GM12878 (cell line): Measurements from ENCODE around the gene NPAS3. TPM values are rescaled to one million over a fixed set of nuclear protein-coding genes. Genes with fewer than 3 reads are reported as not detected.

ENCODE experiments used
- ATAC-seq: fragments of 200-7000 bp; cut with Tn5 transposase; 3 replicates; pipeline ENCODE4 v1.9.1; 2020; ENCODE audit warnings: mild to moderate bottlenecking, moderate library complexity
- BruUV-seq: library from RNA; stranded (reverse); fragments of 400-500 nt; replicated peaks from 2 replicates; lab custom pipeline; 2021; lab: Mats Ljungman, UMichigan
- CTCF ChIA-PET: fragments of 300-600 bp; sonication (Branson Sonifier 250); formaldehyde crosslinking; extraction: SDS; loops from one replicate; lab custom pipeline; 2021; ENCODE audit warnings: inconsistent platforms; lab: Yijun Ruan, JAX
- POLR2A ChIA-PET: fragments of 350-600 bp; formaldehyde crosslinking; extraction: SDS; loops from one replicate; lab custom pipeline; 2021; ENCODE audit warnings: inconsistent platforms; lab: Charles Lee
- RAD21 ChIA-PET: fragments of 300-600 bp; sonication (Branson Sonifier 250); formaldehyde crosslinking; loops from one replicate; lab custom pipeline; 2023; ENCODE audit warnings: antibody characterized with exemption; ENCODE audit not compliant: unreplicated experiment; lab: Charles Lee
- SMC1A ChIA-PET: fragments of 300-600 bp; sonication (Branson Sonifier 250); formaldehyde crosslinking; loops from one replicate; lab custom pipeline; 2023; ENCODE audit not compliant: unreplicated experiment, uncharacterized antibody; lab: Charles Lee
- DNase-seq: peaks from one replicate; pipeline ENCODE4 v3.0.0-alpha.2; 2011; ENCODE audit warnings: low read depth, low spot score
- FAIRE-seq: peaks from 3 replicates; lab custom pipeline; 2011; peaks lifted over from hg19 to GRCh38; lab: Jason Lieb, UNC
- H2AFZ ChIP-seq: 2 replicates; pipeline ENCODE4 v1.6.0; 2011; ENCODE audit warnings: low read depth, low read length, control low read depth; ENCODE audit not compliant: control insufficient read depth
- H3K27ac ChIP-seq: 2 replicates; pipeline ENCODE4 v1.5.1; 2011; ENCODE audit warnings: control low read depth; ENCODE audit not compliant: control insufficient read depth, insufficient read depth
- H3K27me3 ChIP-seq, 2 experiments: replicated peaks in 1 of 2; 2 replicates each; pipeline versions ENCODE4 v1.6.0 to v1.6.1; 2011; ENCODE audit warnings: low read length in 1 of 2; ENCODE audit not compliant: control insufficient read depth in 2 of 2, insufficient read depth in 2 of 2
- H3K36me3 ChIP-seq, 2 experiments: 2 replicates each; pipeline ENCODE4 v1.5.1; 2011; ENCODE audit warnings: low read length in 1 of 2; ENCODE audit not compliant: control insufficient read depth in 2 of 2, insufficient read depth in 2 of 2
- H3K4me1 ChIP-seq: 2 replicates; pipeline ENCODE4 v1.6.1; 2011; ENCODE audit warnings: mild to moderate bottlenecking, low read length, moderate library complexity, mixed read lengths; ENCODE audit not compliant: control insufficient read depth, insufficient read depth
- H3K4me2 ChIP-seq: 2 replicates; pipeline ENCODE4 v1.6.0; 2011; ENCODE audit warnings: control low read depth; ENCODE audit not compliant: control insufficient read depth, insufficient read depth
- H3K4me3 ChIP-seq: fragments of 200-600 bp; sonication (generic); 2 replicates; pipeline ENCODE4 v1.5.1; 2016
- H3K79me2 ChIP-seq: 2 replicates; pipeline ENCODE4 v1.6.0; 2011; ENCODE audit warnings: low read length; ENCODE audit not compliant: control insufficient read depth, insufficient read depth
- H3K9ac ChIP-seq: 2 replicates; pipeline ENCODE4 v1.8.0; 2011; ENCODE audit warnings: low read length, control low read depth, mixed read lengths; ENCODE audit not compliant: control insufficient read depth, insufficient read depth
- H3K9me3 ChIP-seq: replicated peaks from 3 replicates; pipeline ENCODE4 v1.5.1; 2011; ENCODE audit warnings: mild to moderate bottlenecking, low read length; ENCODE audit not compliant: control insufficient read depth, insufficient read depth
- H4K20me1 ChIP-seq: 2 replicates; pipeline ENCODE4 v1.6.0; 2011; ENCODE audit not compliant: control insufficient read depth, insufficient read depth
- NFXL1 ChIP-seq: fragments of 450-650 bp; IDR thresholded peaks from 2 replicates; pipeline ENCODE4 v1.6.1; 2017; ENCODE audit warnings: antibody characterized with exemption, mild to moderate bottlenecking, borderline replicate concordance
- SRF ChIP-seq, 2 experiments: IDR thresholded peaks; 2 replicates each; pipeline ENCODE4 v1.6.1; 2011; ENCODE audit warnings: low read depth in 2 of 2, low read length in 2 of 2, mild to moderate bottlenecking in 1 of 2, moderate library complexity in 1 of 2
- STAT1 ChIP-seq: fragments of 450-650 bp; conservative IDR thresholded peaks from 2 replicates; pipeline ENCODE4 v1.6.1; 2014; ENCODE audit warnings: antibody characterized with exemption, mild to moderate bottlenecking
- ZNF384 ChIP-seq: IDR thresholded peaks from 2 replicates; pipeline ENCODE4 v1.6.1; 2012; ENCODE audit warnings: low read depth, mild to moderate bottlenecking, low read length, improper control_type of control experiment, borderline replicate concordance
- ZZZ3 ChIP-seq: IDR thresholded peaks from 2 replicates; pipeline ENCODE4 v1.6.1; 2011; ENCODE audit warnings: low read depth; ENCODE audit not compliant: control insufficient read depth, insufficient read length
- WGBS: methylation state at CpG from one replicate; pipeline ENCODE4 v1.1.6; 2016; ENCODE audit warnings: low lambda C conversion rate; ENCODE audit not compliant: insufficient replicate concordance, insufficient coverage; ENCODE audit errors: missing lambda C conversion rate; 5-methylcytosine and 5-hydroxymethylcytosine counted together
- in situ Hi-C: fragments of 300-500 bp; cut with MboI; formaldehyde crosslinking; loops from 9 replicates; pipeline ENCODE4 v1.14.3; 2018; ENCODE audit warnings: mixed read lengths
- intact Hi-C: fragments of 100-400 bp; cut with micrococcal nuclease; formaldehyde crosslinking; loops from one replicate; pipeline ENCODE4 v1.14.2; 2022; ENCODE audit not compliant: unreplicated experiment
- polyA plus RNA-seq, 11 experiments: library from polyadenylated mRNA; depleted of rRNA in 4 of 11; unstranded in 6 of 11; stranded (reverse) in 5 of 11; fragments of >200 nt; fragmentation: Nextera tagmentation in 4 of 11; fragmentation: Illumina TruSeq in 1 of 11; extraction: Ambion mirVana in 4 of 11; extraction: Trizol in 1 of 11; gene quantifications; 1 replicate in 1 of 11; 2 replicates in 10 of 11; pipeline versions ENCODE4 v1.2.1 to v1.2.3, GENCODE V29; 2011 to 2016; ENCODE audit warnings: inconsistent platforms in 2 of 11, missing spikeins in 2 of 11, low read depth in 1 of 11
- total RNA-seq, 4 experiments: library from RNA; depleted of rRNA in 3 of 4; stranded (reverse); fragments of >200 nt in 3 of 4; fragmentation: Illumina TruSeq in 1 of 4; extraction: Trizol in 1 of 4; gene quantifications; 2 replicates each; pipeline versions ENCODE4 v1.2.1 to v1.2.3, GENCODE V29; 2013 to 2021
- TF ChIP-seq, protein P1 (sequence below): IDR thresholded peaks from 2 replicates; pipeline ENCODE4 v1.6.1; 2011; ENCODE audit warnings: low read depth, low read length, improper control_type of control experiment, borderline replicate concordance

The NPAS3 gene
- total and polyA plus RNA-seq, 10 of the 15 experiments (the other 5 are each of a cell fraction or from before 2014, with no cell fraction given) = under 0.01 to 2.7 (median 0.03) TPM; not detected in 6

GRCh38 chr14:33679025-33679424, 740.3 kb downstream of the NPAS3 start (continued):
- TF ChIP-seq ZZZ3 = no peak

- DNase-seq (no peak), ATAC-seq (no peak), FAIRE-seq (no peak)
- H3K4me3 ChIP-seq = no peak overlapping the region
- ChIA-PET POLR2A (interaction anchor here (1.0 to 1.5 kb wide), 2 partner anchors 10 to 113 kb away, joined by 4 to 5 read pairs; no protein-coding TSS in a partner anchor), SMC1A (interaction anchor here (0.7 to 2.4 kb wide), 26 partner anchors 8 to 419 kb away, joined by 3 to 29 read pairs (median 4); no protein-coding TSS in a partner anchor), RAD21 (interaction anchor here (0.9 to 13.3 kb wide), 9 partner anchors 19 to 419 kb away, joined by 3 to 264 read pairs (median 6); no protein-coding TSS in a partner anchor), CTCF (interaction anchor here (0.6 to 13.0 kb wide), 8 partner anchors 19 to 167 kb away, joined by 3 to 334 read pairs (median 4); no protein-coding TSS in a partner anchor)
- H3K4me1 ChIP-seq = no peaks in the 10 kb centered on the region
- no peak overlapping the region for H3K27ac ChIP-seq
- H3K36me3 ChIP-seq = no peaks in the 10 kb centered on the region
- no peaks in the 10 kb centered on the region for H3K9me3 ChIP-seq
- H3K27me3 ChIP-seq = no peaks in the 10 kb centered on the region
- no TSS peak for BruUV-seq
- H3K9ac ChIP-seq = no peak overlapping the region
- no peak overlapping the region for H2AFZ ChIP-seq
- H4K20me1 ChIP-seq = no peaks in the 10 kb centered on the region
- in situ Hi-C loops = no loop called here
- no peaks in the 10 kb centered on the region for H3K79me2 ChIP-seq
- H3K4me2 ChIP-seq = no peak overlapping the region
- intact Hi-C loops = no loop called here
- WGBS = 6% methylated on average over 3 of the region's 3 CpGs
- TF ChIP-seq, protein P1, sequence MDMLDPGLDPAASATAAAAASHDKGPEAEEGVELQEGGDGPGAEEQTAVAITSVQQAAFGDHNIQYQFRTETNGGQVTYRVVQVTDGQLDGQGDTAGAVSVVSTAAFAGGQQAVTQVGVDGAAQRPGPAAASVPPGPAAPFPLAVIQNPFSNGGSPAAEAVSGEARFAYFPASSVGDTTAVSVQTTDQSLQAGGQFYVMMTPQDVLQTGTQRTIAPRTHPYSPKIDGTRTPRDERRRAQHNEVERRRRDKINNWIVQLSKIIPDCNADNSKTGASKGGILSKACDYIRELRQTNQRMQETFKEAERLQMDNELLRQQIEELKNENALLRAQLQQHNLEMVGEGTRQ = no peak
- TF ChIP-seq NFXL1 (no peak), ZNF384 (no peak), STAT1 (no peak), SRF (IDR thresholded peaks at IDR 0.05; ENCODE audit: low read depth in 2 of 2, low read length in 2 of 2) (no peak)
Observed at GRCh38 chr14:33679461-33680225, 741.0 kb downstream of the NPAS3 start.
